Kidney (tissue), 14 donors: ENCODE measurements around the gene IP6K3. TPM values are rescaled to one million over a fixed set of nuclear protein-coding genes. Genes with fewer than 3 reads are reported as not detected.

Experiments used
- DNase-seq, 5 donors: peaks; one replicate each; pipeline ENCODE4 v3.0.0-alpha.2; 2013 to 2020
- FAIRE-seq: peaks from 2 replicates; lab custom pipeline; 2012; peaks lifted over from hg19 to GRCh38; lab: Jason Lieb, UNC
- H3K27ac ChIP-seq, 2 donors: one replicate each; pipeline ENCODE4 v1.7.0; 2013; ENCODE audit warnings: low read depth in 2 of 2, low read length in 2 of 2, inconsistent platforms in 1 of 2
- H3K27me3 ChIP-seq: one replicate; pipeline ENCODE4 v1.7.1; 2013; ENCODE audit warnings: low read length, inconsistent platforms; ENCODE audit not compliant: control insufficient read depth, insufficient read depth
- H3K36me3 ChIP-seq, 3 donors: one replicate each; pipeline versions ENCODE4 v1.7.0 to v1.7.1; 2013; ENCODE audit warnings: low read length in 3 of 3, control low read depth in 1 of 3, inconsistent platforms in 1 of 3; ENCODE audit not compliant: insufficient read depth in 3 of 3, control insufficient read depth in 2 of 3
- H3K4me1 ChIP-seq, 3 donors: one replicate each; pipeline versions ENCODE4 v1.7.0 to v1.7.1; 2013; ENCODE audit warnings: low read length in 3 of 3, inconsistent platforms in 1 of 3, low read depth in 1 of 3; ENCODE audit not compliant: control insufficient read depth in 2 of 3, insufficient read depth in 2 of 3
- H3K4me3 ChIP-seq, 3 donors: one replicate each; pipeline versions ENCODE4 v1.7.0 to v1.8.1; 2013; ENCODE audit warnings: low read length in 3 of 3, control low read depth in 1 of 3, inconsistent platforms in 1 of 3
- H3K9ac ChIP-seq, 3 donors: one replicate each; pipeline versions ENCODE4 v1.7.0 to v1.7.1; 2013; ENCODE audit warnings: low read length in 3 of 3, control low read depth in 1 of 3, inconsistent platforms in 1 of 3
- H3K9me3 ChIP-seq, 3 donors: one replicate each; pipeline versions ENCODE4 v1.7.0 to v1.7.1; 2013; ENCODE audit warnings: low read length in 3 of 3, control low read depth in 1 of 3, inconsistent platforms in 1 of 3; ENCODE audit not compliant: control insufficient read depth in 2 of 3, insufficient read depth in 1 of 3
- CTCF ChIP-seq: IDR thresholded peaks from 3 replicates; pipeline ENCODE4 v1.5.1; 2012; ENCODE audit warnings: mild to moderate bottlenecking, moderate library complexity, borderline replicate concordance; ENCODE audit not compliant: insufficient read depth; ENCODE audit errors: extremely low read depth
- intact Hi-C: fragments of 100-400 bp; cut with DNase I; formaldehyde crosslinking; loops from one replicate; pipeline ENCODE4 v1.11.1; 2022
- polyA plus RNA-seq: library from polyadenylated mRNA; stranded (reverse); fragments of 350-450 nt; fragmentation: Illumina TruSeq; extraction: RNeasy Lipid Tissue Mini Kit (QIAGEN cat#74804); gene quantifications from one replicate; pipeline ENCODE4 v1.2.3, GENCODE V29; 2014; ENCODE audit warnings: low read depth, low replicate concordance; ENCODE audit not compliant: insufficient read depth
- total RNA-seq: library from RNA; stranded (reverse); fragmentation: NEBNext Ultra II Directional; extraction: Animal tissue kit (Norgen Biotek cat#: 25700); gene quantifications from one replicate; pipeline ENCODE4 v1.2.1, GENCODE V29; 2021
- donor health status: control.
- donor health status: control.
- donor health status: control.
- donor health status: control.
- donor health status: control.
- donor health status: DM: yes; HTN: yes; CAD: no.
- donor health status: Normal renal cell carcinoma (clear cell type).

The IP6K3 gene
- total and polyA plus RNA-seq, 2 donors from 2014 or later: 0.47 to 4.0 TPM

- DNase-seq (peak; percentile 97 to 99 (median 99)), FAIRE-seq (no peak)
- H3K36me3 ChIP-seq: peaks cover 0 to 12% (median 0%) of the 10 kb centered on the region in 3 donors
- H3K4me3 ChIP-seq: peak within 1 kb of the TSS; percentile 71 to 83 (median 77)
- intact Hi-C loops: no loop called here
- H3K27me3 ChIP-seq: no peaks in the 10 kb centered on the region
- no peaks in the 10 kb centered on the region for H3K9me3 ChIP-seq
- peak within 1 kb of the TSS; percentile 53 to 75 (median 66) for H3K9ac ChIP-seq
- peaks cover 3 to 17% (median 14%) of the 10 kb centered on the region in 3 donors for H3K4me1 ChIP-seq
- peak within 1 kb of the TSS; percentile 93 to 96 for H3K27ac ChIP-seq
- peak; percentile 80 for TF ChIP-seq CTCF
Observed at GRCh38 chr6:33711140-33712129, 35.3 kb downstream of the IP6K3 start, which contains the start of gene UQCC2. Gene UQCC2, minus strand, starts transcription at chr6:33711700. Its CDS starts 14 bp downstream, at chr6:33711686.

- H3K36me3 ChIP-seq: peaks cover 0 to 12% (median 0%) of the 10 kb centered on the region in 3 donors
- no peak overlapping the region for H3K27ac ChIP-seq
- H3K9ac ChIP-seq: peak overlapping the region in 2 of 3 donors; percentile 66 to 75
- no peak for TF ChIP-seq CTCF
- no peaks in the 10 kb centered on the region for H3K27me3 ChIP-seq
- DNase-seq (peak in 1 of 5 donors; percentile 53), FAIRE-seq (no peak)
- H3K4me3 ChIP-seq: peak overlapping the region; percentile 71 to 83 (median 77)
- H3K4me1 ChIP-seq: peaks cover 3 to 12% (median 11%) of the 10 kb centered on the region in 3 donors
- intact Hi-C loops: no loop called here
- H3K9me3 ChIP-seq: no peaks in the 10 kb centered on the region
Observed at GRCh38 chr6:33710296-33711121, 36.2 kb downstream of the IP6K3 start.

- H3K4me1 ChIP-seq: peaks cover 3 to 12% (median 11%) of the 10 kb centered on the region in 3 donors
- no peaks in the 10 kb centered on the region for H3K9me3 ChIP-seq
- H3K36me3 ChIP-seq: peaks cover 0 to 12% (median 0%) of the 10 kb centered on the region in 3 donors
- DNase-seq: peak in 1 of 5 donors; percentile 40
- no peak for TF ChIP-seq CTCF
- no peak overlapping the region for H3K4me3 ChIP-seq
- H3K27me3 ChIP-seq: no peaks in the 10 kb centered on the region
- no peak overlapping the region for H3K27ac ChIP-seq
- peak overlapping the region in 1 of 3 donors; percentile 27 for H3K9ac ChIP-seq
- intact Hi-C loops: no loop called here
- no peak for FAIRE-seq
Observed at GRCh38 chr6:33709605-33710295, 37.0 kb downstream of the IP6K3 start.
